ENCODE results near the gene AMN. TPM values are rescaled to one million over a fixed set of nuclear protein-coding genes. Genes with fewer than 3 reads are reported as not detected.

AMN gene
- total and polyA plus RNA-seq, 9 of the 15 experiments (the other 6 are each of a cell fraction or from before 2014, with no cell fraction given) = 0.04 to 0.14 TPM; not detected in 7

DNA sequence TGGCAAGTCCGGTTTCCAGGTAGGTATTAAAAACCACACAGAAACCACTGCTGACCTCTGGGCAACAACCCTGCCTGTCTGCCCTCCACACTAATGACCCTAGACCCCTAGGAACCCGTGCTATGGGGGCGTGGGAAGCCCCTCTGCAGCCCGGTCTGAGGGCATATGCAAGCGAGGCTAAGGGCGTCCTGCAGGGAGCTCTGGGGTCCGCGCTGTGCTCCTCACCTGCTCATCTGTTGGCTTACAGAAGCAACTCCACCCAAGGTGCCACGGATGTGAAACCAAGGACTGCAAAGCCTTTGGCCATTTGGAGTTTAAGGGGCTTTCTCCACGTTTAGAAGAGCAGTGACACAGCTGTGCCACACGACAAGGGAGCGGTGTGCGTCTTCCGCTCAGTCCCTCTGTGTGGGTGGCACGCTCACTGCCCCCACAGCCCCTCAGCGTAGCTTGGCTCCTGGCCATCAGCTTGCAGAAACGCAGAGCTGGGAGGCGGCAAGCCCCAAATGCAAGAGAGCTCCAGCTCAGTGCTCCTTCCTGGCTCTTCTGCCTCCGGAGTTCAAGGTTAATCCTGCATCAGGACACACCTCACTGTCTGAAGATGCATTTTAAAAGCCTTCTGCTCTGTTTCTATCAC, 18.4 kb downstream of the AMN start:
- Histone ChIP-seq H3K9ac (ENCODE audit: insufficient read depth in 1 of 2, low read depth in 2 of 2, low read length in 2 of 2) (0 out of 4 replicates have a peak overlapping the region, but pooled peaks of 1 of the 2 experiments have one; percentile 20), H3K27ac (ENCODE audit: extremely low read depth, low read depth, low read length) (no peak overlapping the region), H2AFZ (ENCODE audit: low read depth, low read length) (no peak overlapping the region), H3K36me3 (ENCODE audit: control insufficient read depth, insufficient read depth, low read length) (peaks cover 9% of the 10 kb centered on the region; the same call in 1 of the 3 replicates), H3K4me1 (replicated peaks in 1 of 2; ENCODE audit: control insufficient read depth in 2 of 2, insufficient read depth in 2 of 2, low read length in 2 of 2) (peaks cover 4 to 19% of the 10 kb centered on the region in 2 experiments; a peak in 3 of 5 replicates), H3K4me2 (ENCODE audit: insufficient read depth, low read length) (no peak overlapping the region), H3K9me1 (ENCODE audit: control insufficient read depth, insufficient read depth, low read length) (no peaks in the 10 kb centered on the region), H3K27me3 (ENCODE audit: control insufficient read depth in 2 of 2, insufficient read depth in 2 of 2, low read length in 2 of 2) (no peaks in the 10 kb centered on the region), H4K20me1 (replicated peaks; ENCODE audit: control insufficient read depth, insufficient read depth, low read length) (no peaks in the 10 kb centered on the region), H3K9me3 (replicated peaks; ENCODE audit: control insufficient read depth, insufficient read depth, low read depth, low read length) (no peaks in the 10 kb centered on the region), H3K79me2 (ENCODE audit: control insufficient read depth, insufficient read depth, low read length) (no peaks in the 10 kb centered on the region), H3K4me3 (no peak overlapping the region)
- CTCF ChIA-PET (ENCODE audit: low intra/inter-chr PET ratio) = no interaction called here
- POLR2A ChIA-PET = no interaction called here
- no peak for FAIRE-seq
- BruUV-seq (replicated peaks) = no TSS peak
- in situ Hi-C loops (cut with MboI) (no loop called here), intact Hi-C loops (cut with micrococcal nuclease) (no loop called here)
- 78% methylated on average over 19 of the region's 19 CpGs for WGBS (ENCODE audit: insufficient coverage, low coverage, missing lambda C conversion rate)
- no peak for TF ChIP-seq ZNF165 (CRISPR knock-in tag; IDR thresholded peaks at IDR 0.05; ENCODE audit: borderline replicate concordance)
- no peak for TF ChIP-seq STAT5A (IDR thresholded peaks at IDR 0.05; ENCODE audit: borderline replicate concordance, low read length)
- TF ChIP-seq, protein P1, sequence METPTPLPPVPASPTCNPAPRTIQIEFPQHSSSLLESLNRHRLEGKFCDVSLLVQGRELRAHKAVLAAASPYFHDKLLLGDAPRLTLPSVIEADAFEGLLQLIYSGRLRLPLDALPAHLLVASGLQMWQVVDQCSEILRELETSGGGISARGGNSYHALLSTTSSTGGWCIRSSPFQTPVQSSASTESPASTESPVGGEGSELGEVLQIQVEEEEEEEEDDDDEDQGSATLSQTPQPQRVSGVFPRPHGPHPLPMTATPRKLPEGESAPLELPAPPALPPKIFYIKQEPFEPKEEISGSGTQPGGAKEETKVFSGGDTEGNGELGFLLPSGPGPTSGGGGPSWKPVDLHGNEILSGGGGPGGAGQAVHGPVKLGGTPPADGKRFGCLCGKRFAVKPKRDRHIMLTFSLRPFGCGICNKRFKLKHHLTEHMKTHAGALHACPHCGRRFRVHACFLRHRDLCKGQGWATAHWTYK (CRISPR knock-in tag; IDR thresholded peaks at IDR 0.05) = no peak
- TF ChIP-seq, protein P2, sequence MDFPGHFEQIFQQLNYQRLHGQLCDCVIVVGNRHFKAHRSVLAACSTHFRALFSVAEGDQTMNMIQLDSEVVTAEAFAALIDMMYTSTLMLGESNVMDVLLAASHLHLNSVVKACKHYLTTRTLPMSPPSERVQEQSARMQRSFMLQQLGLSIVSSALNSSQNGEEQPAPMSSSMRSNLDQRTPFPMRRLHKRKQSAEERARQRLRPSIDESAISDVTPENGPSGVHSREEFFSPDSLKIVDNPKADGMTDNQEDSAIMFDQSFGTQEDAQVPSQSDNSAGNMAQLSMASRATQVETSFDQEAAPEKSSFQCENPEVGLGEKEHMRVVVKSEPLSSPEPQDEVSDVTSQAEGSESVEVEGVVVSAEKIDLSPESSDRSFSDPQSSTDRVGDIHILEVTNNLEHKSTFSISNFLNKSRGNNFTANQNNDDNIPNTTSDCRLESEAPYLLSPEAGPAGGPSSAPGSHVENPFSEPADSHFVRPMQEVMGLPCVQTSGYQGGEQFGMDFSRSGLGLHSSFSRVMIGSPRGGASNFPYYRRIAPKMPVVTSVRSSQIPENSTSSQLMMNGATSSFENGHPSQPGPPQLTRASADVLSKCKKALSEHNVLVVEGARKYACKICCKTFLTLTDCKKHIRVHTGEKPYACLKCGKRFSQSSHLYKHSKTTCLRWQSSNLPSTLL (IDR thresholded peaks at IDR 0.05) = no peak
- TF ChIP-seq PHB2 (IDR thresholded peaks at IDR 0.05; ENCODE audit: low read depth) = no peak
- TF ChIP-seq HMG20B (CRISPR knock-in tag; IDR thresholded peaks at IDR 0.05) = no peak
- TF ChIP-seq, protein P3, sequence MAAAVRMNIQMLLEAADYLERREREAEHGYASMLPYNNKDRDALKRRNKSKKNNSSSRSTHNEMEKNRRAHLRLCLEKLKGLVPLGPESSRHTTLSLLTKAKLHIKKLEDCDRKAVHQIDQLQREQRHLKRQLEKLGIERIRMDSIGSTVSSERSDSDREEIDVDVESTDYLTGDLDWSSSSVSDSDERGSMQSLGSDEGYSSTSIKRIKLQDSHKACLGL (CRISPR knock-in tag; IDR thresholded peaks at IDR 0.05; ENCODE audit: borderline replicate concordance, poor library complexity, severe bottlenecking) = no peak
- TF ChIP-seq POLR3A (IDR thresholded peaks at IDR 0.05; ENCODE audit: borderline replicate concordance, extremely low read depth, insufficient read depth, insufficient read length) = no peak
- no peak for TF ChIP-seq HNRNPUL1 (IDR thresholded peaks at IDR 0.05; ENCODE audit: low read length)
- no peak for ATAC-seq
- no peak for DNase-seq (ENCODE audit: extremely low read depth in 1 of 4, low spot score in 3 of 4)
